GM23338 (cell line): ENCODE results near the gene DCAKD. TPM values are rescaled to one million over a fixed set of nuclear protein-coding genes. Genes with fewer than 3 reads are reported as not detected.

Experiments
- ATAC-seq: fragments of 200-7000 bp; cut with Tn5 transposase; 3 replicates; pipeline ENCODE4 v1.9.1; 2020
- DNase-seq: peaks from one replicate; pipeline ENCODE4 v3.0.0-alpha.2; 2015; ENCODE audit warnings: low spot score
- H2AFZ ChIP-seq: fragments of 200-600 bp; sonication (generic); 2 replicates; pipeline ENCODE4 v1.8.0; 2016; ENCODE audit warnings: antibody characterized with exemption, mild to moderate bottlenecking, moderate library complexity
- H3F3A ChIP-seq: fragments of 200-600 bp; sonication (generic); replicated peaks from 2 replicates; pipeline ENCODE4 v1.8.0; 2017; ENCODE audit warnings: antibody characterized with exemption, mixed run types, low read depth
- H3K27ac ChIP-seq: fragments of 200-600 bp; sonication (generic); 2 replicates; pipeline ENCODE4 v1.6.1; 2016; ENCODE audit warnings: low read depth
- H3K27me3 ChIP-seq: fragments of 200-600 bp; sonication (generic); 2 replicates; pipeline ENCODE4 v1.8.0; 2016; ENCODE audit warnings: mild to moderate bottlenecking, mixed run types, moderate library complexity; ENCODE audit not compliant: insufficient read depth
- H3K36me3 ChIP-seq: fragments of 200-600 bp; sonication (generic); 2 replicates; pipeline ENCODE4 v1.8.0; 2016; ENCODE audit warnings: mild to moderate bottlenecking; ENCODE audit not compliant: insufficient read depth
- H3K4me1 ChIP-seq: fragments of 200-600 bp; sonication (generic); 2 replicates; pipeline ENCODE4 v1.8.0; 2016; ENCODE audit warnings: mild to moderate bottlenecking, moderate library complexity; ENCODE audit not compliant: insufficient read depth
- H3K4me2 ChIP-seq: fragments of 200-600 bp; sonication (generic); 2 replicates; pipeline ENCODE4 v1.7.1; 2017; ENCODE audit warnings: mixed run types
- H3K4me3 ChIP-seq: fragments of 200-600 bp; sonication (generic); 2 replicates; pipeline ENCODE4 v1.6.1; 2016; ENCODE audit warnings: mixed run types
- H3K79me2 ChIP-seq: fragments of 200-600 bp; sonication (generic); replicated peaks from 2 replicates; pipeline ENCODE4 v1.8.0; 2017; ENCODE audit warnings: mild to moderate bottlenecking; ENCODE audit not compliant: insufficient read depth
- H3K9me2 ChIP-seq: fragments of 200-600 bp; sonication (generic); 2 replicates; pipeline ENCODE4 v1.8.0; 2017; ENCODE audit not compliant: insufficient read depth
- H4K20me1 ChIP-seq: fragments of 200-600 bp; sonication (generic); replicated peaks from 2 replicates; pipeline ENCODE4 v1.8.0; 2017; ENCODE audit warnings: mild to moderate bottlenecking; ENCODE audit not compliant: insufficient read depth
- H3K27ac Mint-ChIP-seq: 2 replicates; pipeline ENCODE4 v1.8.0; 2020; ENCODE audit warnings: inconsistent platforms, mild to moderate bottlenecking, moderate library complexity, mixed read lengths
- H3K27me3 Mint-ChIP-seq: 3 replicates; pipeline ENCODE4 v1.8.0; 2022; ENCODE audit warnings: low read depth, mild to moderate bottlenecking, moderate library complexity, mixed read lengths, inconsistent platforms; ENCODE audit not compliant: insufficient read depth, poor library complexity
- H3K36me3 Mint-ChIP-seq: 3 replicates; pipeline ENCODE4 v1.8.0; 2021; ENCODE audit warnings: low read depth, mild to moderate bottlenecking, inconsistent platforms, moderate library complexity, mixed read lengths
- H3K4me1 Mint-ChIP-seq: 3 replicates; pipeline ENCODE4 v1.8.0; 2020; ENCODE audit warnings: mild to moderate bottlenecking, inconsistent platforms, mixed read lengths
- H3K4me3 Mint-ChIP-seq: 3 replicates; pipeline ENCODE4 v1.8.0; 2021; ENCODE audit warnings: moderate library complexity, mild to moderate bottlenecking, inconsistent platforms, mixed read lengths
- H3K9me3 Mint-ChIP-seq: 3 replicates; pipeline ENCODE4 v1.8.0; 2020; ENCODE audit warnings: moderate library complexity, mild to moderate bottlenecking, inconsistent platforms, mixed read lengths
- CREB1 ChIP-seq: fragments of 250-450 bp; sonication (Bioruptor Pico); IDR thresholded peaks from 2 replicates; pipeline ENCODE4 v1.5.0; 2020; ENCODE audit warnings: low read depth, mild to moderate bottlenecking, moderate library complexity
- EZH2 ChIP-seq: fragments of 200-600 bp; sonication (generic); IDR thresholded peaks from one replicate; pipeline ENCODE4 v1.8.0; 2017; ENCODE audit warnings: antibody characterized with exemption, mild to moderate bottlenecking, low read depth; ENCODE audit not compliant: unreplicated experiment
- EZH2phosphoT487 ChIP-seq: fragments of 200-600 bp; sonication (generic); IDR thresholded peaks from one replicate; pipeline ENCODE4 v1.8.1; 2018; ENCODE audit warnings: antibody characterized with exemption; ENCODE audit not compliant: unreplicated experiment
- NANOG ChIP-seq: IDR thresholded peaks from 2 replicates; pipeline ENCODE4 v1.6.1; 2016; ENCODE audit warnings: antibody characterized with exemption, borderline replicate concordance
- ZNF331 ChIP-seq: fragments of 250-450 bp; sonication (Bioruptor Pico); IDR thresholded peaks from 2 replicates; pipeline ENCODE4 v1.5.0; 2020; ENCODE audit warnings: low read depth, mild to moderate bottlenecking, moderate library complexity
- polyA plus RNA-seq: library from polyadenylated mRNA; unstranded; fragments of >200 nt; fragmentation: Nextera tagmentation; extraction: Ambion mirVana; gene quantifications from 2 replicates; pipeline ENCODE4 v1.2.1, GENCODE V29; 2016
- total RNA-seq: library from RNA; depleted of rRNA; stranded (reverse); fragments of >200 nt; shearing (Covaris generic); gene quantifications from 2 replicates; pipeline ENCODE4 v1.2.3, GENCODE V29; 2014
- TF ChIP-seq, protein P1 (sequence below): fragments of 250-450 bp; sonication (Bioruptor Pico); IDR thresholded peaks from 2 replicates; pipeline ENCODE4 v1.5.0; 2020; ENCODE audit warnings: mild to moderate bottlenecking, moderate library complexity

The DCAKD gene
- total and polyA plus RNA-seq, 2 experiments from 2014 or later: 23.7 to 57.2 TPM

DNA sequence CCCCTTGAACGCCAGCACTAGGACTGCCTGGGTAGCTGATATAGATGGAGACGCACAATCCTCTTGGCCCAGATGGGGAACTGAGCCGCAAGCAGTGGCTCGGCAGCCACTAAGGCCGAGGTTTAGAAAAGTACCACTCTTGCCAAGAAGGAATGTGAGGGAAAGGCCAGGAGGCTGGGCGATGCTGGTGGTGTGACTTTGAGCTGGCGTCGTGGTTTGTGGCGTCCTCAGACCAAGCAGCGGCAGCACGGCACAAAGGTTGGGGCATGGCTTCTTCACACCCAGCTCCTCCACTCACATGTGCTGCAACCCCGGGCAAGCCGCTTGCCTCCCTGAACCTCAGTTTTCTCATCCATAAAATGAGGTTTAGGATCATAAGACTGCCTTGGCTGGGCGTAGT lies 15.6 kb downstream of the DCAKD start:
- H3F3A ChIP-seq: peaks cover 2% of the 10 kb centered on the region; the same call in 1 of the 2 replicates
- no peaks in the 10 kb centered on the region for H3K9me2 ChIP-seq
- no peaks in the 10 kb centered on the region; the same call in 2 of the 3 replicates for H3K9me3 Mint-ChIP-seq
- H3K36me3 ChIP-seq: no peaks in the 10 kb centered on the region
- no peak overlapping the region for H3K4me3 Mint-ChIP-seq
- H3K36me3 Mint-ChIP-seq: peaks cover 25% of the 10 kb centered on the region
- H3K4me2 ChIP-seq: no peak overlapping the region
- ATAC-seq (no peak), DNase-seq (no peak)
- no peak overlapping the region for H3K27ac ChIP-seq
- H3K4me3 ChIP-seq: no peak overlapping the region
- H3K27me3 Mint-ChIP-seq: peaks cover 7% of the 10 kb centered on the region
- peaks cover 3% of the 10 kb centered on the region; the same call in 2 of the 3 replicates for H3K4me1 Mint-ChIP-seq
- H3K27ac Mint-ChIP-seq: no peak overlapping the region
- no peak overlapping the region for H2AFZ ChIP-seq
- H3K79me2 ChIP-seq: peaks cover 10% of the 10 kb centered on the region; the same call in 1 of the 2 replicates
- H3K4me1 ChIP-seq: no peaks in the 10 kb centered on the region; the same call in 1 of the 2 replicates
- peaks cover 4% of the 10 kb centered on the region; the same call in 1 of the 2 replicates for H4K20me1 ChIP-seq
- TF ChIP-seq, protein P1, sequence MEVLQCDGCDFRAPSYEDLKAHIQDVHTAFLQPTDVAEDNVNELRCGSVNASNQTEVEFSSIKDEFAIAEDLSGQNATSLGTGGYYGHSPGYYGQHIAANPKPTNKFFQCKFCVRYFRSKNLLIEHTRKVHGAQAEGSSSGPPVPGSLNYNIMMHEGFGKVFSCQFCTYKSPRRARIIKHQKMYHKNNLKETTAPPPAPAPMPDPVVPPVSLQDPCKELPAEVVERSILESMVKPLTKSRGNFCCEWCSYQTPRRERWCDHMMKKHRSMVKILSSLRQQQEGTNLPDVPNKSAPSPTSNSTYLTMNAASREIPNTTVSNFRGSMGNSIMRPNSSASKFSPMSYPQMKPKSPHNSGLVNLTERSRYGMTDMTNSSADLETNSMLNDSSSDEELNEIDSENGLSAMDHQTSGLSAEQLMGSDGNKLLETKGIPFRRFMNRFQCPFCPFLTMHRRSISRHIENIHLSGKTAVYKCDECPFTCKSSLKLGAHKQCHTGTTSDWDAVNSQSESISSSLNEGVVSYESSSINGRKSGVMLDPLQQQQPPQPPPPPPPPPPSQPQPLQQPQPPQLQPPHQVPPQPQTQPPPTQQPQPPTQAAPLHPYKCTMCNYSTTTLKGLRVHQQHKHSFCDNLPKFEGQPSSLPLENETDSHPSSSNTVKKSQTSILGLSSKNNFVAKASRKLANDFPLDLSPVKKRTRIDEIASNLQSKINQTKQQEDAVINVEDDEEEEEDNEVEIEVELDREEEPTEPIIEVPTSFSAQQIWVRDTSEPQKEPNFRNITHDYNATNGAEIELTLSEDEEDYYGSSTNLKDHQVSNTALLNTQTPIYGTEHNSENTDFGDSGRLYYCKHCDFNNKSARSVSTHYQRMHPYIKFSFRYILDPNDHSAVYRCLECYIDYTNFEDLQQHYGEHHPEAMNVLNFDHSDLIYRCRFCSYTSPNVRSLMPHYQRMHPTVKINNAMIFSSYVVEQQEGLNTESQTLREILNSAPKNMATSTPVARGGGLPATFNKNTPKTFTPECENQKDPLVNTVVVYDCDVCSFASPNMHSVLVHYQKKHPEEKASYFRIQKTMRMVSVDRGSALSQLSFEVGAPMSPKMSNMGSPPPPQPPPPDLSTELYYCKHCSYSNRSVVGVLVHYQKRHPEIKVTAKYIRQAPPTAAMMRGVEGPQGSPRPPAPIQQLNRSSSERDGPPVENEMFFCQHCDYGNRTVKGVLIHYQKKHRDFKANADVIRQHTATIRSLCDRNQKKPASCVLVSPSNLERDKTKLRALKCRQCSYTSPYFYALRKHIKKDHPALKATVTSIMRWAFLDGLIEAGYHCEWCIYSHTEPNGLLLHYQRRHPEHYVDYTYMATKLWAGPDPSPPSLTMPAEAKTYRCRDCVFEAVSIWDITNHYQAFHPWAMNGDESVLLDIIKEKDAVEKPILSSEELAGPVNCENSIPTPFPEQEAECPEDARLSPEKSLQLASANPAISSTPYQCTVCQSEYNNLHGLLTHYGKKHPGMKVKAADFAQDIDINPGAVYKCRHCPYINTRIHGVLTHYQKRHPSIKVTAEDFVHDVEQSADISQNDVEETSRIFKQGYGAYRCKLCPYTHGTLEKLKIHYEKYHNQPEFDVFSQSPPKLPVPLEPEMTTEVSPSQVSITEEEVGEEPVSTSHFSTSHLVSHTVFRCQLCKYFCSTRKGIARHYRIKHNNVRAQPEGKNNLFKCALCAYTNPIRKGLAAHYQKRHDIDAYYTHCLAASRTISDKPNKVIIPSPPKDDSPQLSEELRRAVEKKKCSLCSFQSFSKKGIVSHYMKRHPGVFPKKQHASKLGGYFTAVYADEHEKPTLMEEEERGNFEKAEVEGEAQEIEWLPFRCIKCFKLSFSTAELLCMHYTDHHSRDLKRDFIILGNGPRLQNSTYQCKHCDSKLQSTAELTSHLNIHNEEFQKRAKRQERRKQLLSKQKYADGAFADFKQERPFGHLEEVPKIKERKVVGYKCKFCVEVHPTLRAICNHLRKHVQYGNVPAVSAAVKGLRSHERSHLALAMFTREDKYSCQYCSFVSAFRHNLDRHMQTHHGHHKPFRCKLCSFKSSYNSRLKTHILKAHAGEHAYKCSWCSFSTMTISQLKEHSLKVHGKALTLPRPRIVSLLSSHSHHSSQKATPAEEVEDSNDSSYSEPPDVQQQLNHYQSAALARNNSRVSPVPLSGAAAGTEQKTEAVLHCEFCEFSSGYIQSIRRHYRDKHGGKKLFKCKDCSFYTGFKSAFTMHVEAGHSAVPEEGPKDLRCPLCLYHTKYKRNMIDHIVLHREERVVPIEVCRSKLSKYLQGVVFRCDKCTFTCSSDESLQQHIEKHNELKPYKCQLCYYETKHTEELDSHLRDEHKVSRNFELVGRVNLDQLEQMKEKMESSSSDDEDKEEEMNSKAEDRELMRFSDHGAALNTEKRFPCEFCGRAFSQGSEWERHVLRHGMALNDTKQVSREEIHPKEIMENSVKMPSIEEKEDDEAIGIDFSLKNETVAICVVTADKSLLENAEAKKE (CRISPR knock-in tag): no peak
- no peak for TF ChIP-seq EZH2phosphoT487
- H3K27me3 ChIP-seq: no peaks in the 10 kb centered on the region

DNA sequence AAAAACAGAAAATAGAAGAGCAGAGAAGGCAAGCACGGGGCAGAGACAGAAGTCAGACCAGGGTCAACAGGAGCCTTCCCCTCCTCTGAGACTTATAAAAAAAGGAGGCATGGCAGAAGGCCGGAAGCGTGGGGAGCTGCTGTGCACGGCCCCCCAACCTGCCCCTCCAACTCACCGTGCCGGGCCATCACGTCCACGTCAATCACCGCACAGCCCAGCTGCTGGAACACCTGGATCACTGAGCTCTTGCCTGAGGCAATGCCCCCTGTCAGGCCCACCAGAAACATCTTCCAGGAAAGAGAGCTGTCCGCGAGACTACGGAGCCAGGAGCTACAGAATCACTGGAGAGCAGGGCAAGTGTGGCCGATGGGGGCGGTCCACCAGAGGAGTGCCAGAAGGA lies 16.8 kb downstream of the DCAKD start:
- no peaks in the 10 kb centered on the region for H3K9me2 ChIP-seq
- no peak overlapping the region; the same call in 2 of the 3 replicates for H3K4me3 Mint-ChIP-seq
- no peaks in the 10 kb centered on the region for H4K20me1 ChIP-seq
- peaks cover 7% of the 10 kb centered on the region for H3K27me3 Mint-ChIP-seq
- H3K79me2 ChIP-seq: peaks cover 9% of the 10 kb centered on the region; the same call in 1 of the 2 replicates
- H3K27ac ChIP-seq: no peak overlapping the region
- peaks cover 29% of the 10 kb centered on the region for H3K36me3 Mint-ChIP-seq
- DNase-seq (no peak), ATAC-seq (no peak)
- H3K36me3 ChIP-seq: no peaks in the 10 kb centered on the region; the same call in 1 of the 2 replicates
- no peaks in the 10 kb centered on the region for H3K27me3 ChIP-seq
- H3F3A ChIP-seq: peaks cover 2% of the 10 kb centered on the region; the same call in 1 of the 2 replicates
- no peak overlapping the region for H3K27ac Mint-ChIP-seq
- no peaks in the 10 kb centered on the region for H3K4me1 Mint-ChIP-seq
- no peak overlapping the region for H3K4me2 ChIP-seq
- H2AFZ ChIP-seq: no peak overlapping the region
- no peak overlapping the region for H3K4me3 ChIP-seq
- no peaks in the 10 kb centered on the region; the same call in 1 of the 2 replicates for H3K4me1 ChIP-seq
- no peaks in the 10 kb centered on the region; the same call in 2 of the 3 replicates for H3K9me3 Mint-ChIP-seq
- TF ChIP-seq EZH2phosphoT487: no peak
- no peak for TF ChIP-seq NANOG
- TF ChIP-seq CREB1: no peak
- TF ChIP-seq, protein P1 (CRISPR knock-in tag): no peak
- no peak for TF ChIP-seq ZNF331 (CRISPR knock-in tag)
- TF ChIP-seq EZH2: no peak
